Skeletal muscle cell (primary cell): ENCODE data around the gene EIF4G3.
A peak's percentile ranks its signal among the peaks of the same experiment; 100 is the strongest.
"Not testable (repeated sequence)": the region's sequence is repeated elsewhere in the genome, so short reads cannot be mapped to it uniquely, and the experiment has no call there.

ENCODE experiments used
- DNase-seq: peaks from one replicate; pipeline ENCODE4 v3.0.0-alpha.2; 2010; ENCODE audit warnings: low read depth
- H3K4me3 ChIP-seq: 2 replicates; pipeline ENCODE4 v1.5.1; 2011; ENCODE audit warnings: low read depth, mild to moderate bottlenecking, control low read depth, low read length, moderate library complexity

The EIF4G3 gene

GRCh38 chr1:21117597-21118001 lies 59.1 kb downstream of the EIF4G3 start:
- DNase-seq, result no peak
- H3K4me3 ChIP-seq, result no peak overlapping the region

- no peak overlapping the region for H3K4me3 ChIP-seq
- DNase-seq, result no peak
Measured at GRCh38 chr1:21117159-21117558, 59.5 kb downstream of the EIF4G3 start.

- H3K4me3 ChIP-seq, result no peak overlapping the region
- no peak for DNase-seq
Measured at GRCh38 chr1:21115098-21115760, 61.5 kb downstream of the EIF4G3 start.

- H3K4me3 ChIP-seq, result no peak overlapping the region
Measured at GRCh38 chr1:21114431-21114830, 62.3 kb downstream of the EIF4G3 start.

GRCh38 chr1:21110163-21110562 lies 66.5 kb downstream of the EIF4G3 start:
- no peak for DNase-seq
- no peak overlapping the region for H3K4me3 ChIP-seq

More at GRCh38 chr1:21114431-21114830, 62.3 kb downstream of the EIF4G3 start:
- DNase-seq, result no peak

GRCh38 chr1:21106709-21107108 lies 70.0 kb downstream of the EIF4G3 start:
- no peak overlapping the region for H3K4me3 ChIP-seq
- DNase-seq, result no peak

GRCh38 chr1:21106238-21106637 lies 70.5 kb downstream of the EIF4G3 start:
- no peak for DNase-seq
- H3K4me3 ChIP-seq, result no peak overlapping the region

GRCh38 chr1:21105807-21106206 lies 70.9 kb downstream of the EIF4G3 start:
- DNase-seq, result no peak
- no peak overlapping the region for H3K4me3 ChIP-seq

- H3K4me3 ChIP-seq, result no peak overlapping the region
- DNase-seq, result no peak
Measured at GRCh38 chr1:21104683-21105082, 72.0 kb downstream of the EIF4G3 start.

- DNase-seq, result no peak
- no peak overlapping the region for H3K4me3 ChIP-seq
Measured at GRCh38 chr1:21100481-21100921, 76.2 kb downstream of the EIF4G3 start.

GRCh38 chr1:21099869-21100131 lies 76.9 kb downstream of the EIF4G3 start:
- DNase-seq, result no peak
- H3K4me3 ChIP-seq, result no peak overlapping the region

- no peak overlapping the region for H3K4me3 ChIP-seq
- DNase-seq, result peak; percentile 23
Measured at GRCh38 chr1:21099034-21099868, 77.4 kb downstream of the EIF4G3 start.

GRCh38 chr1:21098186-21098915 lies 78.3 kb downstream of the EIF4G3 start:
- H3K4me3 ChIP-seq, result no peak overlapping the region
- DNase-seq, result no peak

- no peak overlapping the region for H3K4me3 ChIP-seq
- no peak for DNase-seq
Measured at GRCh38 chr1:21097729-21098128, 79.0 kb downstream of the EIF4G3 start.

- H3K4me3 ChIP-seq, result no peak overlapping the region
- no peak for DNase-seq
Measured at GRCh38 chr1:21095976-21096375, 80.7 kb downstream of the EIF4G3 start.

- not testable (repeated sequence) for H3K4me3 ChIP-seq, DNase-seq
Measured at GRCh38 chr1:21094282-21094681, 82.4 kb downstream of the EIF4G3 start.

- not testable (repeated sequence) for DNase-seq, H3K4me3 ChIP-seq
Measured at GRCh38 chr1:21093271-21093958, 83.3 kb downstream of the EIF4G3 start.

- H3K4me3 ChIP-seq, DNase-seq: not testable (repeated sequence)
Measured at GRCh38 chr1:21092545-21092944, 84.2 kb downstream of the EIF4G3 start.

GRCh38 chr1:21091053-21091690 lies 85.5 kb downstream of the EIF4G3 start:
- DNase-seq, result peak; percentile 54
- H3K4me3 ChIP-seq, result not testable (repeated sequence)
